GM12878 (cell line): ENCODE data around the gene ANKMY1. TPM values are rescaled to one million over a fixed set of nuclear protein-coding genes. Genes with fewer than 3 reads are reported as not detected.
A peak's percentile ranks its signal among the peaks of the same experiment; 100 is the strongest.

Experiments
- ATAC-seq: fragments of 200-7000 bp; cut with Tn5 transposase; 3 replicates; pipeline ENCODE4 v1.9.1; 2020; ENCODE audit warnings: mild to moderate bottlenecking, moderate library complexity
- BruUV-seq: library from RNA; stranded (reverse); fragments of 400-500 nt; replicated peaks from 2 replicates; lab custom pipeline; 2021; lab: Mats Ljungman, UMichigan
- CTCF ChIA-PET: fragments of 300-600 bp; sonication (Branson Sonifier 250); formaldehyde crosslinking; extraction: SDS; loops from one replicate; lab custom pipeline; 2021; ENCODE audit warnings: inconsistent platforms; lab: Yijun Ruan, JAX
- POLR2A ChIA-PET: fragments of 350-600 bp; formaldehyde crosslinking; extraction: SDS; loops from one replicate; lab custom pipeline; 2021; ENCODE audit warnings: inconsistent platforms; lab: Charles Lee
- RAD21 ChIA-PET: fragments of 300-600 bp; sonication (Branson Sonifier 250); formaldehyde crosslinking; loops from one replicate; lab custom pipeline; 2023; ENCODE audit warnings: antibody characterized with exemption; ENCODE audit not compliant: unreplicated experiment; lab: Charles Lee
- SMC1A ChIA-PET: fragments of 300-600 bp; sonication (Branson Sonifier 250); formaldehyde crosslinking; loops from one replicate; lab custom pipeline; 2023; ENCODE audit not compliant: unreplicated experiment, uncharacterized antibody; lab: Charles Lee
- DNase-seq: peaks from one replicate; pipeline ENCODE4 v3.0.0-alpha.2; 2011; ENCODE audit warnings: low read depth, low spot score
- FAIRE-seq: peaks from 3 replicates; lab custom pipeline; 2011; peaks lifted over from hg19 to GRCh38; lab: Jason Lieb, UNC
- H2AFZ ChIP-seq: 2 replicates; pipeline ENCODE4 v1.6.0; 2011; ENCODE audit warnings: low read depth, low read length, control low read depth; ENCODE audit not compliant: control insufficient read depth
- H3K27ac ChIP-seq: 2 replicates; pipeline ENCODE4 v1.5.1; 2011; ENCODE audit warnings: control low read depth; ENCODE audit not compliant: control insufficient read depth, insufficient read depth
- H3K27me3 ChIP-seq, 2 experiments: replicated peaks in 1 of 2; 2 replicates each; pipeline versions ENCODE4 v1.6.0 to v1.6.1; 2011; ENCODE audit warnings: low read length in 1 of 2; ENCODE audit not compliant: control insufficient read depth in 2 of 2, insufficient read depth in 2 of 2
- H3K36me3 ChIP-seq, 2 experiments: 2 replicates each; pipeline ENCODE4 v1.5.1; 2011; ENCODE audit warnings: low read length in 1 of 2; ENCODE audit not compliant: control insufficient read depth in 2 of 2, insufficient read depth in 2 of 2
- H3K4me1 ChIP-seq: 2 replicates; pipeline ENCODE4 v1.6.1; 2011; ENCODE audit warnings: mild to moderate bottlenecking, low read length, moderate library complexity, mixed read lengths; ENCODE audit not compliant: control insufficient read depth, insufficient read depth
- H3K4me2 ChIP-seq: 2 replicates; pipeline ENCODE4 v1.6.0; 2011; ENCODE audit warnings: control low read depth; ENCODE audit not compliant: control insufficient read depth, insufficient read depth
- H3K4me3 ChIP-seq: fragments of 200-600 bp; sonication (generic); 2 replicates; pipeline ENCODE4 v1.5.1; 2016
- H3K79me2 ChIP-seq: 2 replicates; pipeline ENCODE4 v1.6.0; 2011; ENCODE audit warnings: low read length; ENCODE audit not compliant: control insufficient read depth, insufficient read depth
- H3K9ac ChIP-seq: 2 replicates; pipeline ENCODE4 v1.8.0; 2011; ENCODE audit warnings: low read length, control low read depth, mixed read lengths; ENCODE audit not compliant: control insufficient read depth, insufficient read depth
- H3K9me3 ChIP-seq: replicated peaks from 3 replicates; pipeline ENCODE4 v1.5.1; 2011; ENCODE audit warnings: mild to moderate bottlenecking, low read length; ENCODE audit not compliant: control insufficient read depth, insufficient read depth
- H4K20me1 ChIP-seq: 2 replicates; pipeline ENCODE4 v1.6.0; 2011; ENCODE audit not compliant: control insufficient read depth, insufficient read depth
- BACH1 ChIP-seq: fragments of 450-650 bp; IDR thresholded peaks from 2 replicates; pipeline ENCODE4 v1.6.1; 2017; ENCODE audit warnings: mild to moderate bottlenecking, borderline replicate concordance
- BRCA1 ChIP-seq: IDR thresholded peaks from 2 replicates; pipeline ENCODE4 v1.6.1; 2011; ENCODE audit warnings: low read depth, low read length, improper control_type of control experiment
- ETV6 ChIP-seq, 2 experiments: fragments of 450-650 bp in 1 of 2; IDR thresholded peaks in 1 of 2; conservative IDR thresholded peaks in 1 of 2; 2 replicates each; pipeline ENCODE4 v1.6.1; 2014; ENCODE audit warnings: antibody characterized with exemption in 1 of 2, borderline replicate concordance in 1 of 2, low read depth in 1 of 2, mild to moderate bottlenecking in 1 of 2, moderate library complexity in 1 of 2
- HDAC2 ChIP-seq: fragments of 200-600 bp; sonication (generic); IDR thresholded peaks from 2 replicates; pipeline ENCODE4 v1.6.1; 2017
- MEF2B ChIP-seq: fragments of 450-650 bp; IDR thresholded peaks from 2 replicates; pipeline ENCODE4 v1.6.1; 2018; ENCODE audit warnings: mild to moderate bottlenecking, moderate library complexity; ENCODE audit not compliant: partially characterized antibody, poor library complexity, severe bottlenecking
- NBN ChIP-seq: fragments of 450-650 bp; IDR thresholded peaks from 2 replicates; pipeline ENCODE4 v1.6.1; 2016
- RELB ChIP-seq: fragments of 450-650 bp; IDR thresholded peaks from 2 replicates; pipeline ENCODE4 v1.6.1; 2017; ENCODE audit warnings: low read depth, mild to moderate bottlenecking, moderate library complexity
- RUNX3 ChIP-seq: IDR thresholded peaks from 2 replicates; pipeline ENCODE4 v1.6.1; 2012; ENCODE audit warnings: low read length, inconsistent platforms
- SMAD1 ChIP-seq: fragments of 450-650 bp; IDR thresholded peaks from 2 replicates; pipeline ENCODE4 v1.6.1; 2018; ENCODE audit warnings: mild to moderate bottlenecking, low read depth; ENCODE audit not compliant: partially characterized antibody
- SP1 ChIP-seq: IDR thresholded peaks from one replicate; pipeline ENCODE4 v1.6.1; 2011; ENCODE audit warnings: low read depth, low read length
- SREBF2 ChIP-seq: IDR thresholded peaks from 2 replicates; pipeline ENCODE4 v1.6.1; 2012; ENCODE audit warnings: mild to moderate bottlenecking, low read length
- WGBS: methylation state at CpG from one replicate; pipeline ENCODE4 v1.1.6; 2016; ENCODE audit warnings: low lambda C conversion rate; ENCODE audit not compliant: insufficient replicate concordance, insufficient coverage; ENCODE audit errors: missing lambda C conversion rate; 5-methylcytosine and 5-hydroxymethylcytosine counted together
- in situ Hi-C: fragments of 300-500 bp; cut with MboI; formaldehyde crosslinking; loops from 9 replicates; pipeline ENCODE4 v1.14.3; 2018; ENCODE audit warnings: mixed read lengths
- intact Hi-C: fragments of 100-400 bp; cut with micrococcal nuclease; formaldehyde crosslinking; loops from one replicate; pipeline ENCODE4 v1.14.2; 2022; ENCODE audit not compliant: unreplicated experiment
- polyA plus RNA-seq, 11 experiments: library from polyadenylated mRNA; depleted of rRNA in 4 of 11; unstranded in 6 of 11; stranded (reverse) in 5 of 11; fragments of >200 nt; fragmentation: Nextera tagmentation in 4 of 11; fragmentation: Illumina TruSeq in 1 of 11; extraction: Ambion mirVana in 4 of 11; extraction: Trizol in 1 of 11; gene quantifications; 1 replicate in 1 of 11; 2 replicates in 10 of 11; pipeline versions ENCODE4 v1.2.1 to v1.2.3, GENCODE V29; 2011 to 2016; ENCODE audit warnings: inconsistent platforms in 2 of 11, missing spikeins in 2 of 11, low read depth in 1 of 11
- total RNA-seq, 4 experiments: library from RNA; depleted of rRNA in 3 of 4; stranded (reverse); fragments of >200 nt in 3 of 4; fragmentation: Illumina TruSeq in 1 of 4; extraction: Trizol in 1 of 4; gene quantifications; 2 replicates each; pipeline versions ENCODE4 v1.2.1 to v1.2.3, GENCODE V29; 2013 to 2021

Gene ANKMY1
- total and polyA plus RNA-seq, 10 of the 15 experiments (the other 5 are each of a cell fraction or from before 2014, with no cell fraction given), result 1.1 to 15.3 (median 11.1) TPM

- TF ChIP-seq RELB (no peak), SREBF2 (no peak), BRCA1 (no peak), HDAC2 (no peak), SP1 (no peak), SMAD1 (no peak), RUNX3 (no peak), ETV6 (conservative IDR thresholded peaks at IDR 0.05 in 1 of 2, IDR thresholded peaks at IDR 0.05 in 1 of 2; ENCODE audit: borderline replicate concordance in 1 of 2, low read depth in 1 of 2) (no peak), BACH1 (no peak)
- TF ChIP-seq, all 136 proteins: peak for 0
Observed at GRCh38 chr2:240450532-240451107, 107.2 kb downstream of the ANKMY1 start (continued).

- FAIRE-seq (no peak), DNase-seq (no peak), ATAC-seq (peak; percentile 70)
- Histone ChIP-seq H3K36me3 (no peaks in the 10 kb centered on the region), H3K9me3 (no peaks in the 10 kb centered on the region), H3K4me3 (no peak overlapping the region), H4K20me1 (no peaks in the 10 kb centered on the region), H3K9ac (no peak overlapping the region), H3K4me2 (no peak overlapping the region), H3K4me1 (no peaks in the 10 kb centered on the region), H2AFZ (no peak overlapping the region), H3K27me3 (peaks cover 9 to 11% of the 10 kb centered on the region in 2 experiments), H3K27ac (no peak overlapping the region), H3K79me2 (no peaks in the 10 kb centered on the region)
- intact Hi-C loops (no loop called here), in situ Hi-C loops (loop anchor here (10.0 kb wide), 1 partner anchor 385 kb away; no protein-coding TSS in a partner anchor)
- WGBS, result 29% methylated on average over 22 of the region's 22 CpGs
- ChIA-PET SMC1A (no interaction called here), CTCF (no interaction called here), RAD21 (no interaction called here), POLR2A (no interaction called here)
- no TSS peak for BruUV-seq
- TF ChIP-seq MEF2B, result peak; percentile 60
- TF ChIP-seq NBN, result no peak
Observed at GRCh38 chr2:240449764-240450531, 107.8 kb downstream of the ANKMY1 start.
